ENCODE data around the gene FNDC3A.
"Not testable (repeated sequence)": the region's sequence is repeated elsewhere in the genome, so short reads cannot be mapped to it uniquely, and the experiment has no call there.

FNDC3A gene

DNA sequence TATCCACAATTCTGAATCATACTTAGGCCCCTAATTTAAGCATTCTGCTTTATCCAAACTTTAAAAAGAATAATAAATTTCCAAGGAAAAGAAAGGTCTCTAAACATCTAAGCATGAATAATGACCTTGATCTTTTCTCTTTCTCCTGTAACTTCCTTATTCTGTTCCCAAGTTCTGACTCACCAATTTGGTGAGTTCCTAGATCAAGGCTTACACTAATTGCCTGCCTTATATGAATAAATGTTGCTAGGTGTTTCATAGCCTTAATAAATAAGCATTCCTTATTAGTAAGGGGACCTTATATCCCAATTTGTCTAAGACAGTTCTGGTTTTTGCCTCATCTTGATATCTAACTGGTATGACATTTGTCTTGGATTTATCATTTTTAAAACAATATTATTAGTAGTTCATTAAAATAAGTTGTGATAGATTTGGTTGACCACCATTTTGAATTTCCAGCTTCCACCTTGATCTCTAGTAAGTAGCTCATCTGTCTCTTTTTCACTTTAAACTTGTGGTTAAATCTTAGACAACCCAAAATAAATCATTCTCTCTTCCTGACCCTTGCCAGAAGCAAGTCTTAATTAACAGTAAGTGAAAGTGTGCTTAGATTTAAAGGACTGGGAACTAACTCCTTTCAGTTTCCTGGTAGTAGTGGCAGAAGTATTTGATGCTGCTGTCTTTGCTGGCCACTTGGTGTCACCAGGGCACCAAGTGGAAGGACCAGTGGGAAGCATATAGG is 123.2 kb downstream of the FNDC3A start:
- DNase-seq: no peak

DNA sequence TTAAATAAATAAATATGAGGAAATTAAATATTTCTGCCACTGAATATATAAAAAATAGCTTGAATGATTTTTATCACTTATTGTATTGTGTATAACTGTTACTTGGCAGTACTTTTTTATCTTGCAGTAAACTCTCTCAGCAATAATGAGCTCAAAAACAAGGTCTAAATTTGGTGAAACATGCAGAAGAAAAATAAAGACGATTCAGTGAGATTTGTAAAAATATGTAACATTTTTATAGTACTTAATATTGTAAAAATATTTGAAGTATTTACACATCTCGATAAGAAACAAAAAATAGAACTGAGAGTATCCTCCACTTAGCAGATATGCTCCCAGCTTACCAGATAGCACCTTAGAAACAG is 123.8 kb downstream of the FNDC3A start:
- no peak for DNase-seq

DNA sequence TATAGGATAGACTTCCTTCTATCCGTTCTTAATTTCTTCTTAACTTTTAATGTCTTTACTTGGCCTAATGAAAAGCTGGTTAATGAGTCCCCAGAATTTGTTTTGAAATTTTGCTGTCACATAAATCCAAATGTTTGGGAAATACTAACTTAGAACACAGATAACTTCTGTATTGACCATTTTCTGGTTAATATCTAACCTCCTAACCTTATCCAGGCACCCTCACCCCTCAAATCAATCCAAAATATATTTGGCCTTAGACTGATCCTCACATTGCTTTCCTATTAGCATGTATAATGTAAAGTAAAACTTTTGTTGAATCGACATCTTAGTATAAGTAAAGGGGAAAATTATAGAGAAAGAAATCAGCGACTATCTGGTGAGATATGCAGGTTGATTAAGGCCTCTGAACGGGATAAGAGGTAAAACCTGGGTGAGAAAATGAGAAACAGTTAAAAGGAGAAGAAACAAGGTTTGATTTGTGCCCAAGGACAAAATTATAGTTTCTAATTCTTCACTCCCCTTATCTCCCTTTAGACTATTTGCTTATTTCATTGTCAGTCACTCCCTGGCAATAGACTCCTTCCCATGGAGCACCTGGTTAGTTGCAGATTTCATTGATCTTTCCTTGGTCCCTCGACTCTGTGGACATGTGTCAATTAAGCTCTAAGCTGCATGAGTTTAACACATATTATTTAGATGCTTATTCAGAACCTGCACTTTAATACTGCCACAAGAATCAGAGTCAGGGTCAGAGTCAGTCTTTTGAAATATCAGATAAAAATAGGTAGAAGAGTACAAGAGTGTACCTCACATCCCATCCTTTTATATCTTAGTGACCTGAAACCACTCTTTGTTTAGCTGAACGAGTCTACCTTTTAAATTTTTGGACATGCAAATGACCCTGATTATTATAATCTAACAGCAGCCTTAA is 125.2 kb downstream of the FNDC3A start:
- no peak for DNase-seq

- no peak for DNase-seq
Measured at GRCh38 chr13:49108196-49108595, 132.5 kb downstream of the FNDC3A start.

DNA sequence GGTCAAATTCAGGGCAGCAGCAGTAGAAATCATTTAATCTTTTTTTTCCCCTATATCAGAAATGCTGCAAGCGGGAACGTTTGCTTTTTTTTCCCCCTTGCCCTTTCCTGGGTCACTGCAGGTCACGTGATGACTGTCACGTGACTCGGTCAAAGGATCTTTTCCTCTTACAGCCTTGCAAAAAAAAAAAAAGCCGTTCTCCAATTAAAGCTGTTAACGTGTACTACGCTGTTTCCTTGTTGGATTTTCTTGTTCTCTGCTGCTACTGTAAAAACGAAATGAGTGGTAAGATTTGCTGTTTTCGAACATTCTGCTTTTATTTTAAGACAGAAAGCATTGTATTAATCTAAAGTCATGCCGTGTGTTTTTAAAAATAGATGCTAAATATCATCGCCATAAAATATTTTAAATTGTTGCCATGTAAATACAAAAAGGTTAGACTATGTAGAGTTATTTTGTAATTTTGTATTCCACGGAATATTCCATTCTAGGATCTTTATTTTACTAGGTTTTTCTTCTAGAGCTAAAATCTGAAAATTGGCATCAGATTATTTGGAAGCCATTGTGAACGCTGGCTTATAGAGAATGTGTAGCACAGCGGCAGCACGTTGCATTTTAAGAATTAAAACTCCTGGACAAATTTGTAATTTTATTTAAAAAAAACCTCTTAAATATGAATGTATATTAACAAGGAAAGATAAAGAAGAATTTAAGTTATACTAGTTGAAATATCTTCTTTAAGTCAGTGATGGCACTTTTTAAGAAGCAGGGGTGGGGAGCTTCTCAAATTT is 134.6 kb downstream of the FNDC3A start:
- peak; percentile 73 for DNase-seq

GRCh38 chr13:49110913-49111170 is 135.1 kb downstream of the FNDC3A start:
- DNase-seq: no peak

DNA sequence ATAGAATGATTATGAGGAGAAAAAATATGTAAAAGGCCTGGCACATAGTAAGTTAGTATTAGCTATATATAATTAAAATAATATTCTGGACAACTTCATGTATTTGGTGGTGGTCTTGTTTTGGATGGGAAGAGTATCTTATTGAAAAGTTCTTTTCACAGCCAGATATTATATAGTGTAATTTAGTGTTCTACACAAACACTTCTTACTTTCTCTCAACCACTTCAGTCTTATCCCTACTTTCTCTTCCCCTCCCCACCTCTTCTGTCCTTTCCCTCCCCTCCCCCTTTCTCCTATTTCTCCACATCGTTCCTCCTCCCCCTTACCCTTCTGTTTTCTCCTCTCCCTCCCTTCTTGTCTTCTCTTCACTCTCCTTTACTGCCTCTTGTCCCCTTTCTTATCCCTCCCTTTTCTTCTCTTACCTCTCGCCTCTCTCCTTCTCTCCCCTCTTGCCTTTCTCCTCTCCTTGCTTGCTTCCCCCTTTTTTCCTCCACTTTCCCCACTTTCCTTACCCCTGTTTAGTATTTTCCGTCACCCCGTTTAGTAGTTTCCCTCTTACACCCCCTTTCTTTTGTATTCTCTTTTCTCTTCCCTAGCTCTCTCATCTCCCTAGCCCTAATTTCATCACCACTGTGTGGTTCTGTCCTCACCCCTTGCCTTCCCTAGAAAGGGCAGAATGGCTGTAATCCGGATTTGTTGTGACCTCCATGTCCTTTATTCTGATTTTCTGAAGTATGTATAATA is 137.2 kb downstream of the FNDC3A start:
- no peak for DNase-seq

GRCh38 chr13:49113526-49114286 is 138.0 kb downstream of the FNDC3A start:
- DNase-seq: no peak

DNA sequence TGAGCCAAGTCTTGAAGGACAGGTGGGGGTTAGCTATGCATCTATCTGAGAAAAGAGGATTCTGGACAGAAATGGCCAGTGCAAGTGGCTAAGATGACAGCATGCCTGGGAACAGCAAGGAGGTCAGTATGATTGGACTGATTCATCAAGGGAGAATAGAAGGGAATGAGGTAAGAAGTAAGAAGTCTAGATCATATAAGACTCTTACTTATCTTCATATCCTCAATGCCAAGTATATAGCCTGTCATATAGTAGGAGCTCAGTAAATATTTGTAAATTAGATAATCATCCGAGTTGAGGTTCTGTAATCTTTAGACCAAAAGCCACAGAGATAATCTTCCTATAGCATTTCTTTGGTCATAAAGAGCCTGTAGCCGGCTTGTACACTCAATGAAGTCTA is 141.2 kb downstream of the FNDC3A start:
- no peak for DNase-seq

GRCh38 chr13:49118455-49118854 is 142.7 kb downstream of the FNDC3A start:
- DNase-seq: not testable (repeated sequence)

GRCh38 chr13:49124693-49125304 is 149.1 kb downstream of the FNDC3A start:
- DNase-seq: no peak

GRCh38 chr13:49125964-49126524 is 150.3 kb downstream of the FNDC3A start:
- DNase-seq: no peak

DNA sequence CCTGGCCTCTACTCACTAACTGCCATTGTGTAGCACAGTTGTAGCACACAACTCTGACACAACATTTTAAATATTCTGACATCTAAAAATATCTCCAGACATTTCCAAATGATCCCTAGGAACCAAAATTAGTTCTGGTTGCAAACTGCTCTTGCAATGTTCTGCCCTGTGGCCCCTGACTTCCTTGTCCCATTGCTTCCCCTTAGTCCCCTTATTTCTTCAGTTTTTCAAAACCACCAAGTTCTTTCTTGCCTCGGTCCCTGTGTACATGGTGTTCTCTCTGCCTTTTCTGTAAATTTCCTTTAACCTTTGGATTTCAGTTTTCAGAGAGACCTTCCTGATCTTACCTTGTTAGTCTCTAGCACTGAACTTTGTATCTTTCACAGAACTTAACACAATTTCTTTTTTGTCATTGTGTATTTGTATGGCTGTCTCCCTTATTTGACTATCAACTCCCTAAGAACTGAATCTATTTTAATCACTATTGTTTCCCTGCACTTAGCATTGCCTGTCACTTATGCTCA is 156.8 kb downstream of the FNDC3A start:
- no peak for DNase-seq

- no peak for DNase-seq
Measured at GRCh38 chr13:49134305-49134704, 158.6 kb downstream of the FNDC3A start.

DNA sequence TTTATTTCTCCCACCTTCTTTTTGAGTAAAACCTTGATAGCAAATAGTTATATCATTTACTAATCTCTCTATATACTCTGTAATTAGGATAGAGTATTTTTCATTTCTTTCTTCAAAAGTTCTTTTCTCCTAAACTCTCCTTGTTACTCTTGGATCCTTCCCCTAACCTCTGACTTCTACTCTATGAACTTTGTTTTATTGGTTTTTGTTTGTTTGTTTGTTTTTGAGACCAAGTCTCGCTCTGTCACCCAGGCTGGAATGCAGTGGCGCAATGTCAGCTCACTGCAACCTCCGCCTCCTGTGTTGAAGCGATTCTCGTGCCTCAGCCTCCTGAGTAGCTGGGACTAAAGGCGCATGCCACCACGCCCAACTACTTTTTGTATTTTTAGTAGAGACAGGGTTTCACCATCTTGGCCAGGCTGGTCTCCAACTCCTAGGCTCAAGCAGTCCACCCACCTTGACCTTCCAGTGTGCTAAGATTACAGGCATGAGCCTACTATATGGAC is 161.5 kb downstream of the FNDC3A start:
- not testable (repeated sequence) for DNase-seq

GRCh38 chr13:49140910-49141611 is 165.3 kb downstream of the FNDC3A start:
- DNase-seq: no peak

DNA sequence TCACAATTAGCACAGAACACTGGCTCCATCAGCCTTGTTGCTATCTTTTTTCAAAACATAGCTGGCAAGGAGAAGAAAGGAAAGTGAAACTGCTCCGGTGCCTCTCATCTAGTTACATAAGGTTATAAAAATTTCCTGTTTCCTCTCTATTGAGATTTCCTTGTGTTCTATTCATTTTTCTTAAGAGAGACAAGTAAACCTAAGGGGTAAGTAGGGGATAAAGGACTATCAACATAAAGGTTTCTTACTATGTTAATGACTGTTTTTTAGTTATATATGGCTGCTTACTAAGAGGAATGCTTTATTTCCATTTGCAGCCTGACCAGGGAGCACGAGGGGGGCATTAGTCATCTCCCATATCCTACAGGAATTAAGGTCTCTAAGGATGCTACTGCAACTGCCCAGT is 171.2 kb downstream of the FNDC3A start:
- no peak for DNase-seq

DNA sequence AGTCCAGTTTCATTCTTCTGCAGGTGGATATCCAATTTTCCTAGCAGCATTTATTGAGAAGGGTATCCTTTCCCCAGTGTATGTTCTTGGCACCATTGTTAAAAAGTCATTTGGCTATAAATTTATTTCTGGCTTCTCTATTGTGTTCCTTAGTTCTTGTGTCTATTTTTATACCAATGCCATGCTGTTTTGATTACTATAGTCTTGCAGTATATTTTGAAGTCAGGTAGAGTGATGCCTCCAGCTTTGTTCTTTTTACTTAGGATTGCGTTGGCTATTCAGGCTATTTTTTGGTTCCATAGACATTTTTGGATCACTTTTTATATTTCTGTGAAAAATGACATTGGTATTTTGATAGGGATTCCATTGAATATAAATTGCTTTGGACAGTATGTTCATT is 172.7 kb downstream of the FNDC3A start:
- no peak for DNase-seq

DNA sequence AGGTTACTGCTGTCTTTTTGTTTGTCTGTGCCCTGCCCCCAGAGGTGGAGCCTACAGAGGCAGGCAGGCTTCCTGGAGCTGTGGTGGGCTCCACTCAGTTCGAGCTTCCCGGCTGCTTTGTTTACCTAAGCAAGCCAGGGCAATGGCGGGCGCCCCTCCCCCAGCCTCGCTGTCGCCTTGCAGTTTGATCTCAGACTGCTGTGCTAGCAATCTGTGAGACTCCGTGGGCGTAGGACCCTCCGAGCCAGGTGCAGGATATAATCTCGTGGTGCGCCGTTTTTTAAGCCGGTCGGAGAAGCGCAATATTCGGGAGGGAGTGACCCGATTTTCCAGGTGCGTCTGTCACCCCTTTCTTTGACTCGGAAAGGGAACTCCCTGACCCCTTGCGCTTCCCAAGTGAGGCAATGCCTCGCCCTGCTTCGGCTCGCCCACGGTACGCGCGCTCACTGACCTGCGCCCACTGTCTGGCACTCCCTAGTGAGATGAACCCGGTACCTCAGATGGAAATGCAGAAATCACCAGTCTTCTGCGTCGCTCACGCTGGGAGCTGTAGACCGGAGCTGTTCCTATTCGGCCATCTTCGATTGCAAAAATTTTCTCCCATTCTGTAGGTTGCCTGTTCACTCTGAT is 182.4 kb downstream of the FNDC3A start:
- not testable (repeated sequence) for DNase-seq

DNA sequence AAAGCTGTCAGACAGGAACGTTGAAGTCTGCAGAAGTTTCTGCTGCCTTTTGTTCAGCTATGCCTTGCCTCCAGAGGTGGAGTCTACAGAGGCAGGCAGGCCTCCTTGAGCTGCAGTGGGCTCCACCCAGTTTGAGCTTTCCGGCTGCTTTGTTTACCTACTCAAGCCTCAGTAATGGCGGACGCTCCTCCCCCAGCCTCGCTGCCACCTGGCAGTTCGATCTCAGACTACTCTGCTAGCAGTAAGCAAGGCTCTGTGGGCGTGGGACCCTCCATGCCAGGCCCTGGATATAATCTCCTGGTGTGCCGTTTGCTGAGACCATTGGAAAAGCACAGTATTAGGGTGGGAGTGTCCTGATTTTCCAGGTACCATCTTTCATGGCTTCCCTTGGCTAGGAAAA is 187.4 kb downstream of the FNDC3A start:
- not testable (repeated sequence) for DNase-seq
